OCI-LY3 (cell line): ENCODE results near the gene C1QTNF5.

Source experiments
- H2AFZ ChIP-seq: fragments of 200-600, 300-600 bp; shearing (Covaris generic); 2 replicates; pipeline ENCODE4 v1.6.0; 2014; ENCODE audit warnings: antibody characterized with exemption, low read depth, low read length
- H3K27ac ChIP-seq: fragments of 200-600, 300-600 bp; sonication (generic); 2 replicates; pipeline ENCODE4 v1.5.1; 2014; ENCODE audit warnings: mild to moderate bottlenecking, low read length, moderate library complexity, mixed read lengths
- H3K27me3 ChIP-seq: fragments of 200-600, 300-600 bp; sonication (generic); 2 replicates; pipeline ENCODE4 v1.6.1; 2014; ENCODE audit warnings: low read depth, low read length, mixed read lengths
- H3K36me3 ChIP-seq: fragments of 200-600, 300-600 bp; sonication (generic); replicated peaks from 2 replicates; pipeline ENCODE3; 2014; ENCODE audit warnings: low read depth, low read length, mixed read lengths
- H3K4me1 ChIP-seq: fragments of 300-600, 200-600 bp; sonication (generic); 2 replicates; pipeline ENCODE4 v1.6.1; 2014; ENCODE audit warnings: low read length, mixed read lengths
- H3K4me2 ChIP-seq: fragments of 200-600, 300-600 bp; sonication (generic); 2 replicates; pipeline ENCODE4 v1.6.1; 2014; ENCODE audit warnings: low read length, mixed read lengths
- H3K4me3 ChIP-seq: fragments of 300-600, 200-600 bp; sonication (generic); 2 replicates; pipeline ENCODE4 v1.5.1; 2014; ENCODE audit warnings: antibody characterized with exemption, mild to moderate bottlenecking, low read length, moderate library complexity
- H3K79me2 ChIP-seq: fragments of 300-600, 200-600 bp; shearing (Covaris generic); 2 replicates; pipeline ENCODE4 v1.6.1; 2014; ENCODE audit warnings: mild to moderate bottlenecking, low read length, mixed read lengths
- H3K9ac ChIP-seq: fragments of 300-600, 200-600 bp; shearing (Covaris generic); 2 replicates; pipeline ENCODE4 v1.6.0; 2014; ENCODE audit warnings: mild to moderate bottlenecking, low read length, moderate library complexity
- H3K9me3 ChIP-seq: fragments of 200-600, 300-600 bp; shearing (Covaris generic); 2 replicates; pipeline ENCODE4 v1.6.1; 2014; ENCODE audit warnings: low read length, mixed read lengths; ENCODE audit not compliant: insufficient read depth
- H4K20me1 ChIP-seq: fragments of 200-600, 300-600 bp; sonication (generic); 2 replicates; pipeline ENCODE4 v1.6.1; 2016; ENCODE audit warnings: low read length, mixed read lengths; ENCODE audit not compliant: insufficient read depth
- EZH2phosphoT487 ChIP-seq: fragments of 200-600 bp; shearing (Covaris generic); IDR thresholded peaks from 2 replicates; pipeline ENCODE4 v1.6.1; 2018; ENCODE audit warnings: antibody characterized with exemption, mixed run types, low read depth
- TF ChIP-seq, protein P1 (sequence below): fragments of 200-600, 300-600 bp; sonication (generic); IDR thresholded peaks from 2 replicates; pipeline ENCODE4 v1.5.1; 2014; ENCODE audit warnings: antibody characterized with exemption, low read length, low read depth

C1QTNF5 gene

GRCh38 chr11:119378851-119379465 lies 38.3 kb upstream of the C1QTNF5 start:
- H3K27ac ChIP-seq = no peak overlapping the region
- H3K27me3 ChIP-seq = 0 out of 2 replicates have a peak, but pooled peaks cover 6% of the 10 kb centered on the region
- TF ChIP-seq, protein P1, sequence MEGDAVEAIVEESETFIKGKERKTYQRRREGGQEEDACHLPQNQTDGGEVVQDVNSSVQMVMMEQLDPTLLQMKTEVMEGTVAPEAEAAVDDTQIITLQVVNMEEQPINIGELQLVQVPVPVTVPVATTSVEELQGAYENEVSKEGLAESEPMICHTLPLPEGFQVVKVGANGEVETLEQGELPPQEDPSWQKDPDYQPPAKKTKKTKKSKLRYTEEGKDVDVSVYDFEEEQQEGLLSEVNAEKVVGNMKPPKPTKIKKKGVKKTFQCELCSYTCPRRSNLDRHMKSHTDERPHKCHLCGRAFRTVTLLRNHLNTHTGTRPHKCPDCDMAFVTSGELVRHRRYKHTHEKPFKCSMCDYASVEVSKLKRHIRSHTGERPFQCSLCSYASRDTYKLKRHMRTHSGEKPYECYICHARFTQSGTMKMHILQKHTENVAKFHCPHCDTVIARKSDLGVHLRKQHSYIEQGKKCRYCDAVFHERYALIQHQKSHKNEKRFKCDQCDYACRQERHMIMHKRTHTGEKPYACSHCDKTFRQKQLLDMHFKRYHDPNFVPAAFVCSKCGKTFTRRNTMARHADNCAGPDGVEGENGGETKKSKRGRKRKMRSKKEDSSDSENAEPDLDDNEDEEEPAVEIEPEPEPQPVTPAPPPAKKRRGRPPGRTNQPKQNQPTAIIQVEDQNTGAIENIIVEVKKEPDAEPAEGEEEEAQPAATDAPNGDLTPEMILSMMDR = no peak
- no peak overlapping the region for H2AFZ ChIP-seq
- no peak overlapping the region for H3K4me2 ChIP-seq
- H3K36me3 ChIP-seq = no peaks in the 10 kb centered on the region
- H3K4me1 ChIP-seq = peaks cover 20% of the 10 kb centered on the region
- no peaks in the 10 kb centered on the region for H3K9me3 ChIP-seq
- no peak overlapping the region for H3K9ac ChIP-seq
- H4K20me1 ChIP-seq = no peaks in the 10 kb centered on the region
- no peaks in the 10 kb centered on the region for H3K79me2 ChIP-seq
- no peak overlapping the region for H3K4me3 ChIP-seq

DNA sequence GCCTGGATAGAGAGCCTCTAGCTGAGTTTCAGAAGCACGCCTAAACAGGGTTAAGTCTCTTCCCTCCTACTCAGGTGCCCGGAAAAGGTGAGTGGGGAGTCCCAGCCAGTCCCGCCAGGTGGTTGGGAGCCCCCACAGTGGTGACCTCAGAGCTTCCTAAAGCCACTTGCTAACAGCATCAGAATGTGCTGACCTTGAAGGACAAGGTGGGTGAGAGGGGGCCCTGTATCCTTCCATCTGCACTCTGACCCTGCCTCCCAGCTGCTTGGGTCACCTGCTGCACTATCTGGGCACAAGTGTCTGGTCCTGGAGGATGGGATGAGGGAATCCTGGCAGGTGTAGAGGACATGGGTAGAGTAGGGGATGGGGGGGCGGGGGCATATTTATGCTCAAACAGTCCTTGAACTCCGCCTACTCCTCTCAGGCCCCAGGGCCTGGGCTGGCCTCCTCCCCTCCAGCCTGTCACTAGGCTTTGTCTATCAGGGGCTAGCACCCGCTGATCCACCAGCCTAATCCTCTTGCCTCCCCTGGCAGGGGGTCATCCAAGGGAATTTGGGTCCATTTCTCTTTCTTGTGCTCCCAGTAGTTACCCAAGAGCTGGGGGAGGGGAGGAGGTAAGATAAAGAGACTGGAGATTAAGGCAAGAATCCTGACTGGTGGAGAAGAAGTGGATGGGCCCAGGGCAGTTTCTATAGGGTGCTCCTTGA lies 37.4 kb upstream of the C1QTNF5 start:
- no peak overlapping the region for H3K4me2 ChIP-seq
- H3K9ac ChIP-seq = no peak overlapping the region
- TF ChIP-seq, protein P1 = no peak
- TF ChIP-seq EZH2phosphoT487 = no peak
- H3K27ac ChIP-seq = no peak overlapping the region
- no peak overlapping the region for H2AFZ ChIP-seq
- H3K4me3 ChIP-seq = no peak overlapping the region
- no peaks in the 10 kb centered on the region for H3K9me3 ChIP-seq
- no peaks in the 10 kb centered on the region for H4K20me1 ChIP-seq
- no peaks in the 10 kb centered on the region for H3K79me2 ChIP-seq
- H3K36me3 ChIP-seq = no peaks in the 10 kb centered on the region
- peaks cover 21% of the 10 kb centered on the region for H3K4me1 ChIP-seq
- H3K27me3 ChIP-seq = 0 out of 2 replicates have a peak, but pooled peaks cover 6% of the 10 kb centered on the region

DNA sequence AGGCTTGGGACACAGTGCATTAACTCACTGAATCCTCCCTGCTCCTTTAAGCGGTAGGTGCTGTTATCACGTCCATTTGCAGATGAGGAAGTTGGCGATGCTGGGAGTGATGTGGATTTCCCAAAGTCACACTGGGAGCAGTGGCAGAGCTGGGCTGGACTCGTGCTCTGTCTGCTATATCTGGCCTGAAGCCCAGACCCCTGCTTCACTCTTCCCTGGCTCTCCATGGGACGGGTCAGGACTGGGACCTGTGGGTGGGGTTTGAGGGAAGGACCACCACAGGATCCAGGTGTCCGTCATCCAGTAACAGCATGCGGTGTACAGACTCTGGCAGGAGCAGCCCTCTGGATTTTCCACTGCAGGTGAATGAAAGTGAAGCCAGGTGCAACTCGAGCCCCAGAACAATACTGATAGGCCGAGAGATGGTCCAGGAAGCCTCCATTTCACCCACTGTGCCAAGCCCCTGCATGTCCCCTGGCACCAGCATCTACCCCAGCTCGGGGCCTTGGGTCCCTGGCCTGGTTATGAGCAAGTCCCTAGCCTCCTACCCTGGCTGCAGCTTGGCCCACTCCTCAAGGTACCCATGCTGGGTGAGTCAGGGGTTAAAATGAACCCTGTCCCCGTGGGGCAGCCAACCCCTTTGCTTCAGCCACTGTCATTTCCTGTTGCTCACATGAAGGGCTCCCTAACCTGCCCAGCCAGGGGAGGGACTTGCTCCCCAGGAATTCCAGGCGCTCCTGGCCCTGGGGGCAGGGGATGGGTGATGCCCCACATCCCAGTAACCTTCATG lies 36.6 kb upstream of the C1QTNF5 start:
- Histone ChIP-seq H3K9ac (no peak overlapping the region), H4K20me1 (no peaks in the 10 kb centered on the region), H3K4me3 (no peak overlapping the region), H3K27me3 (0 out of 2 replicates have a peak, but pooled peaks cover 6% of the 10 kb centered on the region), H3K4me1 (peaks cover 21% of the 10 kb centered on the region), H2AFZ (no peak overlapping the region), H3K9me3 (no peaks in the 10 kb centered on the region), H3K27ac (no peak overlapping the region), H3K79me2 (no peaks in the 10 kb centered on the region), H3K4me2 (no peak overlapping the region), H3K36me3 (no peaks in the 10 kb centered on the region)
- no peak for TF ChIP-seq EZH2phosphoT487
- TF ChIP-seq, protein P1 = no peak

DNA sequence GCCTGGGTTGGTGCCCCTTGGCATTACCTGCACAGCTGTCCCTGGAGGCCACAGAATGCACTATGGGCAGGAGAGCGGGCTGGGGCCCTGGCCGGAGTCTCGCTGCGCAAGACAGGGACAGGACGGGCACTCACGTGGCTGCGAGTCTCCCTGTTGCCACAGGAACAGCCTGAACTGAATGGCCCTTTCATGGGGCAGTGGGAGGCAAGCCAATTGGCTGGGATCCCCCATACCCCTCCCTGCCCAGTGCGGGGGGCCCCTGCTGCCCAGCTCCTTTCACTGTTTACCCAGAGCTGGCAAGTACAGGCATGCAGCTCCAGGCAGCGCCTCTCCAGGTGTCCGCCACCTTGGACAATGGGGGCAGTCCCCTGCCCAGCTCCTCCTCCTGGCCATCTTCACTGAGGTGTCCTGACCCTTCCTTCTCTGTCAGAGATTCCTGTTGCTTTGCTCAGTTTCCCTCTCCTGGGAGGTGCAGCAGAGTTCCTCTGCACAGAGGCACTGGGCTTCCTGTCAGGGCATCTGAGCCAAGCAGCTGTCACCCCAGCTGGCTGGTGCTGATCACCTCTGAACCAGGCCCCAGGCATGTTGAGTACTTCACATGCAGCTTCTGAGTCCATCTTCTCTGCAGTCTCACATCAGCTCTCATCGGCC lies 35.6 kb upstream of the C1QTNF5 start:
- no peak overlapping the region for H3K4me2 ChIP-seq
- TF ChIP-seq EZH2phosphoT487 = no peak
- TF ChIP-seq, protein P1 = no peak
- H3K79me2 ChIP-seq = no peaks in the 10 kb centered on the region

More for the DNA sequence above, 35.6 kb upstream of the C1QTNF5 start:
- Histone ChIP-seq H4K20me1 (no peaks in the 10 kb centered on the region), H3K9ac (no peak overlapping the region), H3K4me1 (peaks cover 20% of the 10 kb centered on the region), H3K4me3 (no peak overlapping the region), H3K36me3 (no peaks in the 10 kb centered on the region), H3K9me3 (no peaks in the 10 kb centered on the region), H3K27me3 (peaks cover 8% of the 10 kb centered on the region; the same call in 1 of the 2 replicates), H2AFZ (no peak overlapping the region), H3K27ac (no peak overlapping the region)
